Sigmoid colon (tissue), 4 donors: ENCODE results near the gene URB1.

ENCODE experiments used
- CTCF ChIP-seq, 4 experiments: fragments of 450-650 bp in 3 of 4; fragments of 200-600 bp in 1 of 4; IDR thresholded peaks; one replicate each; pipeline ENCODE4 v1.5.1; 2016 to 2019; ENCODE audit warnings: antibody characterized with exemption in 4 of 4, mild to moderate bottlenecking in 3 of 4, moderate library complexity in 2 of 4
- EP300 ChIP-seq, 4 donors: sonication (generic); formaldehyde crosslinking; IDR thresholded peaks; one replicate each; pipeline ENCODE4 v1.6.1; 2017; ENCODE audit warnings: antibody characterized with exemption in 4 of 4
- POLR2A ChIP-seq, 2 donors: fragments of 450-650 bp; IDR thresholded peaks; one replicate each; pipeline ENCODE4 v1.6.1; 2016; ENCODE audit warnings: antibody characterized with exemption in 2 of 2, mild to moderate bottlenecking in 2 of 2, moderate library complexity in 2 of 2
- POLR2AphosphoS5 ChIP-seq, 4 donors: sonication (generic); formaldehyde crosslinking; IDR thresholded peaks; one replicate each; pipeline ENCODE4 v1.6.1; 2017; ENCODE audit warnings: antibody characterized with exemption in 4 of 4

GRCh38 chr21:32350981-32351380 lies 41.8 kb downstream of the URB1 start:
- TF ChIP-seq POLR2A (IDR thresholded peaks at IDR 0.05): no peak
- no peak for TF ChIP-seq CTCF (IDR thresholded peaks at IDR 0.05)
- no peak for TF ChIP-seq POLR2AphosphoS5 (IDR thresholded peaks at IDR 0.05)
- TF ChIP-seq EP300 (IDR thresholded peaks at IDR 0.05): no peak
